ENCODE results near the gene ENTREP1. TPM values are rescaled to one million over a fixed set of nuclear protein-coding genes. Genes with fewer than 3 reads are reported as not detected.

ENTREP1 gene
- total and polyA plus RNA-seq, 2 experiments from 2014 or later = 5.7 to 10.0 TPM

- H3K27me3 Mint-ChIP-seq (ENCODE audit: insufficient read depth, low read depth, poor library complexity) = peaks cover 28% of the 10 kb centered on the region
- no peak overlapping the region for H3K27ac ChIP-seq (ENCODE audit: low read depth)
- peak; percentile 34 for DNase-seq (ENCODE audit: low spot score)
Observed at GRCh38 chr9:69326261-69326660, 1.2 kb downstream of the ENTREP1 start.

More at GRCh38 chr9:69326261-69326660, 1.2 kb downstream of the ENTREP1 start:
- Mint-ChIP-seq H3K4me3 (peak overlapping the region; percentile 82), H3K27ac (no peak overlapping the region), H3K4me1 (peaks cover 10% of the 10 kb centered on the region), H3K36me3 (ENCODE audit: low read depth) (no peaks in the 10 kb centered on the region), H3K9me3 (no peaks in the 10 kb centered on the region)
- Histone ChIP-seq H2AFZ (no peak overlapping the region), H3K9me2 (ENCODE audit: insufficient read depth) (no peaks in the 10 kb centered on the region), H4K20me1 (replicated peaks; ENCODE audit: insufficient read depth) (no peaks in the 10 kb centered on the region), H3K4me3 (peak overlapping the region; percentile 82), H3K27me3 (ENCODE audit: insufficient read depth) (peaks cover 40% of the 10 kb centered on the region), H3K4me2 (peak overlapping the region; percentile 86), H3K4me1 (ENCODE audit: insufficient read depth) (no peaks in the 10 kb centered on the region), H3K36me3 (ENCODE audit: insufficient read depth) (no peaks in the 10 kb centered on the region), H3K79me2 (replicated peaks; ENCODE audit: insufficient read depth) (peaks cover 16% of the 10 kb centered on the region; the same call in 1 of the 2 replicates), H3F3A (replicated peaks; ENCODE audit: low read depth) (no peaks in the 10 kb centered on the region)
- TF ChIP-seq CREB1 (CRISPR knock-in tag; IDR thresholded peaks at IDR 0.05; ENCODE audit: low read depth) = no peak
- TF ChIP-seq EZH2phosphoT487 (IDR thresholded peaks at IDR 0.05; ENCODE audit: unreplicated experiment) = no peak
- TF ChIP-seq STAT1 (IDR thresholded peaks at IDR 0.05; ENCODE audit: unreplicated experiment) = no peak
- no peak for TF ChIP-seq ZNF114 (CRISPR knock-in tag; IDR thresholded peaks at IDR 0.05)
- TF ChIP-seq ZNF331 (CRISPR knock-in tag; IDR thresholded peaks at IDR 0.05; ENCODE audit: low read depth) = no peak
- TF ChIP-seq POLR2AphosphoS5 (IDR thresholded peaks at IDR 0.05; ENCODE audit: low read depth) = no peak
- TF ChIP-seq JUNB (IDR thresholded peaks at IDR 0.05; ENCODE audit: unreplicated experiment) = no peak
- TF ChIP-seq ZNF462 (CRISPR knock-in tag; IDR thresholded peaks at IDR 0.05) = no peak
- no peak for TF ChIP-seq CTCF (conservative IDR thresholded peaks at IDR 0.05; ENCODE audit: low read depth in 2 of 2)
- ATAC-seq = no peak

Measured in GM23338 (cell line).